MCF 10A (cell line): ENCODE results near the gene SPATA12. TPM values are rescaled to one million over a fixed set of nuclear protein-coding genes. Genes with fewer than 3 reads are reported as not detected.

Experiments
- BruUV-seq: library from RNA; stranded (reverse); fragments of 400-500 nt; replicated peaks from 2 replicates; lab custom pipeline; 2021; lab: Mats Ljungman, UMichigan
- CTCF ChIA-PET: fragments of 300-600 bp; sonication (Branson Sonifier 250); formaldehyde crosslinking; extraction: SDS; loops from one replicate; lab custom pipeline; 2021; ENCODE audit warnings: antibody characterized with exemption, inconsistent platforms; lab: Yijun Ruan, JAX
- POLR2A ChIA-PET: fragments of 300-600, 350-650 bp; sonication (Branson Sonifier 250); formaldehyde crosslinking; extraction: SDS; loops from one replicate; lab custom pipeline; 2020; ENCODE audit warnings: antibody characterized with exemption, inconsistent platforms; lab: Yijun Ruan, JAX
- DNase-seq: peaks from one replicate; pipeline ENCODE4 v3.0.0-alpha.2; 2018; ENCODE audit not compliant: unreplicated experiment
- H3K27ac Mint-ChIP-seq: one replicate; pipeline ENCODE4 v1.8.0; 2022; ENCODE audit warnings: mild to moderate bottlenecking, low read depth, mixed read lengths; ENCODE audit not compliant: unreplicated experiment
- H3K27me3 Mint-ChIP-seq: one replicate; pipeline ENCODE4 v1.8.0; 2022; ENCODE audit warnings: mixed read lengths; ENCODE audit not compliant: insufficient read depth, unreplicated experiment
- H3K36me3 Mint-ChIP-seq: one replicate; pipeline ENCODE4 v1.8.0; 2022; ENCODE audit warnings: mild to moderate bottlenecking, moderate library complexity, mixed read lengths; ENCODE audit not compliant: insufficient read depth, unreplicated experiment
- H3K4me1 Mint-ChIP-seq: one replicate; pipeline ENCODE4 v1.8.0; 2022; ENCODE audit warnings: mixed read lengths; ENCODE audit not compliant: insufficient read depth, unreplicated experiment
- H3K4me3 Mint-ChIP-seq: one replicate; pipeline ENCODE4 v1.8.0; 2022; ENCODE audit warnings: mild to moderate bottlenecking, moderate library complexity, mixed read lengths; ENCODE audit not compliant: unreplicated experiment
- H3K9me3 Mint-ChIP-seq: one replicate; pipeline ENCODE4 v1.8.0; 2022; ENCODE audit warnings: mixed read lengths; ENCODE audit not compliant: unreplicated experiment
- CTCF ChIP-seq: fragments of 200-600 bp; IDR thresholded peaks from one replicate; pipeline ENCODE4 v1.8.0; 2022; ENCODE audit warnings: antibody characterized with exemption, mild to moderate bottlenecking; ENCODE audit not compliant: unreplicated experiment
- intact Hi-C: fragments of 100-400 bp; cut with micrococcal nuclease; formaldehyde crosslinking; loops from 2 replicates; pipeline ENCODE4 v1.14.1; 2022
- total RNA-seq: library from RNA; stranded (reverse); gene quantifications from 2 replicates; pipeline ENCODE4 v1.2.3, GENCODE V29; 2022

The SPATA12 gene
- total RNA-seq, 1 experiment from 2014 or later: not detected

GRCh38 chr3:57120040-57120439, 59.6 kb downstream of the SPATA12 start:
- no peak for TF ChIP-seq CTCF
- H3K4me1 Mint-ChIP-seq: no peaks in the 10 kb centered on the region
- H3K27me3 Mint-ChIP-seq: no peaks in the 10 kb centered on the region
- no peaks in the 10 kb centered on the region for H3K9me3 Mint-ChIP-seq
- no peak for DNase-seq
- no peaks in the 10 kb centered on the region for H3K36me3 Mint-ChIP-seq
- POLR2A ChIA-PET: no interaction called here
- H3K27ac Mint-ChIP-seq: no peak overlapping the region
- no TSS peak for BruUV-seq
- H3K4me3 Mint-ChIP-seq: no peak overlapping the region
- CTCF ChIA-PET: interaction anchor here (0.6 to 1.4 kb wide), 4 partner anchors 21 to 131 kb away, joined by 3 to 6 read pairs (median 3); no protein-coding TSS in a partner anchor
- intact Hi-C loops: no loop called here

DNA sequence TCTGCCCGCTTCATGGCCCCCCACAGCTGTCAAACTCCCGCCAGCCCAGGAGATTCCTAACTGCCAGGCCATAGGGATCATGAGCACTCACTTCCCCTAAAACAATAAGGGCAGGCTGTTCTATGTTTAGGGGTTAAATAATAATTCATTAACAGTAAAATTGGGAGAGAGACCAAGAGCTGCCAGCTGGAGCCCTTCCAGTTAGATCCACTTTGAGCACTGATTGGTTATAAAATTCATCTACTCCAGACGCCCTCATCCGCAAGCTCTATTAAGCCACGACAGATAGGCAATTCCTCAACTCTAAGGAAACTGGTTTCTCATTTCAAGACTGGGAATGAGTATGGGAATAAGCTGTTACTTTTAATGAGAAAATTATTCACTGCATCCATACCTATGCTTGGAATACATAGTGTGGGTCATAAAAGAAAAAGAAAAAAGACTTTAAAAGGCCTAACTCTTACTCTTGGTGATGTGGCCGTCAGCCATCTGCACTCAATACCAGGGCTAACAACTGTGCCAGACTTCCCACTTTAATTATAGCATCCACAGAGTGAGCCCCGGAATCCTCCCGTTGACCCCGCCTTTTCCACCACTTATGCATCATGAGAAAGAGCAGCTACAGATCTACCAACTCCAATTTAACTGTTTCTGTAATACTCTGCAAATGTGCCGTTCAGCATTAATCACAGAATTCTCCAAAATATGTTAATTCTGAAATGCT, 60.1 kb downstream of the SPATA12 start:
- Mint-ChIP-seq H3K4me1 (no peaks in the 10 kb centered on the region), H3K4me3 (no peak overlapping the region), H3K36me3 (no peaks in the 10 kb centered on the region), H3K9me3 (no peaks in the 10 kb centered on the region), H3K27ac (no peak overlapping the region), H3K27me3 (no peaks in the 10 kb centered on the region)
- ChIA-PET POLR2A (no interaction called here), CTCF (interaction anchor here (0.5 to 1.4 kb wide), 5 partner anchors 16 to 132 kb away, joined by 3 to 6 read pairs (median 3); no protein-coding TSS in a partner anchor)
- DNase-seq: no peak
- BruUV-seq: no TSS peak
- intact Hi-C loops: no loop called here
- TF ChIP-seq CTCF: no peak

Other genes starting within 250 kb of the SPATA12 start
- 0.91 and 1.2 TPM in 2 replicates for gene IL17RD, start 104.7 kb downstream of the SPATA12 start, total RNA-seq
- 0.66 and 1.3 TPM in 2 replicates for gene HESX1, start 139.3 kb downstream of the SPATA12 start, total RNA-seq
- 26.4 and 35.4 TPM in 2 replicates for gene APPL1, start 167.1 kb downstream of the SPATA12 start, total RNA-seq
- gene ASB14, start 232.0 kb downstream of the SPATA12 start, total RNA-seq: not detected in 2 replicates